GM21737 (cell line): ENCODE results near the gene ACOT6.
"Not testable (repeated sequence)": the region's sequence is repeated elsewhere in the genome, so short reads cannot be mapped to it uniquely, and the experiment has no call there.

Source experiments
- ATAC-seq: cut with Tn5 transposase; IDR thresholded peaks from one replicate; pipeline ENCODE4 v1.9.1; 2021; ENCODE audit warnings: mild to moderate bottlenecking, moderate library complexity; ENCODE audit not compliant: unreplicated experiment

ACOT6 gene, protein sequence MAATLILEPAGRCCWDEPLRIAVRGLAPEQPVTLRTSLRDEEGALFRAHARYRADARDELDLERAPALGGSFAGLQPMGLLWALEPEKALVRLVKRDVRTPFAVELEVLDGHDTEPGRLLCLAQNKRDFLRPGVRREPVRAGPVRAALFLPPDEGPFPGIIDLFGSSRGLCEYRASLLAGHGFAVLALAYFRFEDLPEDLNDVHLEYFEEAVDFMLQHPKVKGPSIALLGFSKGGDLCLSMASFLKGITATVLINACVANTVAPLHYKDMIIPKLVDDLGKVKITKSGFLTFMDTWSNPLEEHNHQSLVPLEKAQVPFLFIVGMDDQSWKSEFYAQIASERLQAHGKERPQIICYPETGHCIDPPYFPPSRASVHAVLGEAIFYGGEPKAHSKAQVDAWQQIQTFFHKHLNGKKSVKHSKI

DNA sequence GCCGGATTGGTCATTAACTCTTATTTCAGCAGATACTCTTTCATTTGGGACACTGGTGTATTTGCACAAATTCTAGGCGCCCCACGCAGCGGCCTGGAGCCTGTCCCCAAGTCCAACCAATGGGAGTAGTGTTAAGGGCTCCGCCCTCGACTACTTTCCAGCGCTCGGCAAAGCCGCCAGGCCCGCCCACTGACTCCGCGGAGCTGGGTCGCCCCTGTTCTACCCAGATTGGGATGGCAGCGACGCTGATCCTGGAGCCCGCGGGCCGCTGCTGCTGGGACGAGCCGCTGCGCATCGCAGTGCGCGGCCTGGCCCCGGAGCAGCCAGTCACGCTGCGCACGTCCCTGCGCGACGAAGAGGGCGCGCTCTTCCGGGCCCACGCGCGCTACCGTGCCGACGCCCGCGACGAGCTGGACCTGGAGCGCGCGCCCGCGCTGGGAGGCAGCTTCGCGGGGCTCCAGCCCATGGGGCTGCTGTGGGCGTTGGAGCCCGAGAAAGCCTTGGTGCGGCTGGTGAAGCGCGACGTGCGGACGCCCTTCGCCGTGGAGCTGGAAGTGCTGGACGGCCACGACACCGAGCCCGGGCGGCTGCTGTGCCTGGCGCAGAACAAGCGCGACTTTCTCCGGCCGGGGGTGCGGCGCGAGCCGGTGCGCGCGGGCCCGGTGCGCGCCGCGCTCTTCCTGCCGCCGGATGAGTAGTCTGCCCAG, at the start of gene ACOT6:
Gene ACOT6, plus strand, starts transcription at position 179 of the 707 bp plus-strand sequence. Its CDS starts 55 bp downstream, at position 234.
- ATAC-seq, result peak; percentile 71

DNA sequence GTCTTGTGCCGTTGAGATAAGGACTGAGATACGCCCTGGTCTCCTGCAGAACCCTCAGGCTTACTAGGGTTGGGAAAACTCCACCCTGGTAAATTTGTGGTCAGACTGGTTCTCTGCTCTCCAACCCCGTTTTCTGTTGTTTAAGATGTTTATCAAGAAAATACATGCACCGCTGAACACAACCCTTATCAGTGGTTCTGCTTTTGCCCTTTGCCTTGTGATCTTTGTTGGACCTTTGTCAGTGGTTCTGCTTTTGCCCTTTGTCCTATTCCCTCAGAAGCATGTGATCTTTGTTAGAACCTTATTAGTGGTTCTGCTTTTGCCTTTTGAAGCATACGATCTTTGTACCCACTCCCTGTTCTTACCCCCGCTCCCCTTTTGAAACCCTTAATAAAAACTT, 49.6 kb upstream of the ACOT6 start:
- not testable (repeated sequence) for ATAC-seq

DNA sequence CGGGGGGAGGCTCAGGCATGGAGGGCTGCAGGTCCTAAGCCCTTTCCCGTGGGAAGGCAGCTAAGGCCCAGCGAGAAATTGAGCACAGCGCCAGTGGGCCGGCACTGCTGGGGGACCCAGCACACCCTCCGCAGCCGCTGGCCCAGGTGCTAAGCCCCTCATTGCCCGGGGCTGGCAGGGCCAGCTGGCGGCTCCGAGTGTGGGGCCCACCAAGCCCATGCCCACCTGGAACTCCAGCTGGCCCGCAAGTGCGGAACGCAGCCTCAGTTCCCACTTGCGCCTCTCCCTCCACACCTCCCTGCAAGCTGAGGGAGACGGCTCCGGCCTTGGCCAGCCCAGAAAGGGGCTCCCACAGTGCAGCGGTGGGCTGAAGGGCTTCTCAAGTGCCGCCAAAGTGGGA, 45.9 kb upstream of the ACOT6 start:
- ATAC-seq, result not testable (repeated sequence)

DNA sequence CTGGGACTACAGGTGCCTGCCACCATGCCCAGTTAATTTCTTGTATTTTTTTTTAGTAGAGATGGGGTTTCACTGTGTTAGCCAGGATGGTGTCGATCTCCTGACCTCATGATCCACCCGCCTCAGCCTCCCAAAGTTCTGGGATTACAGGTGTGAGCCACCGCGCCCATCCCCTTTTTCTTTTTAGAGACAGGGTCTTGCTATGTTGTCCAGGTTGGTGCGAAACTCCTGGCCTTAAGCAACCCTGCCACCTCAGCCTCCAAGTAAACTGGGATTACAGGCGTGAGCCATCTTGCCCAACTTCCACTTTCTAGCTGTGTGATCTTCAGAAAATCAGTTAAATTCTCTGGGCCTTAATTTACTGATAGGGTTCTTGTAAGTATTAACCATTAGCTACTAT, 45.4 kb upstream of the ACOT6 start:
- ATAC-seq, result not testable (repeated sequence)

DNA sequence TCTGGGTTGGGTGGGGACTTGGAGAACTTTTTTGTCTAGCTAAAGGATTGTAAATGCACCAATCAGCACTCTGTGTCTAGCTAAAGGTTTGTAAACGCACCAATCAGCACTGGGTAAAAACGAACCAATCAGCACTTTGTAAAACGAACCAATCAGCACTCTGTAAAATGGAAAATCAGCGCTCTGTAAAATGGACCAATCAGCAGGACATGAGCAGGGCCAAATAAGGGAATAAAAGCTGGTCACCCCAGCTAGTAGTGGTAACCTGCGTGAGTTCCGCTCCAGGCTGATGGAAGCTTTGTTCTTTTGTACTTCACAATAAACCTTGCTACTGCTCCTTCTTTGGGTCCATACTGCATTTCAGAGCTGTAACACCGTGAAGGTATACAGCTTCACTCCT, 45.0 kb upstream of the ACOT6 start:
- ATAC-seq, result no peak

DNA sequence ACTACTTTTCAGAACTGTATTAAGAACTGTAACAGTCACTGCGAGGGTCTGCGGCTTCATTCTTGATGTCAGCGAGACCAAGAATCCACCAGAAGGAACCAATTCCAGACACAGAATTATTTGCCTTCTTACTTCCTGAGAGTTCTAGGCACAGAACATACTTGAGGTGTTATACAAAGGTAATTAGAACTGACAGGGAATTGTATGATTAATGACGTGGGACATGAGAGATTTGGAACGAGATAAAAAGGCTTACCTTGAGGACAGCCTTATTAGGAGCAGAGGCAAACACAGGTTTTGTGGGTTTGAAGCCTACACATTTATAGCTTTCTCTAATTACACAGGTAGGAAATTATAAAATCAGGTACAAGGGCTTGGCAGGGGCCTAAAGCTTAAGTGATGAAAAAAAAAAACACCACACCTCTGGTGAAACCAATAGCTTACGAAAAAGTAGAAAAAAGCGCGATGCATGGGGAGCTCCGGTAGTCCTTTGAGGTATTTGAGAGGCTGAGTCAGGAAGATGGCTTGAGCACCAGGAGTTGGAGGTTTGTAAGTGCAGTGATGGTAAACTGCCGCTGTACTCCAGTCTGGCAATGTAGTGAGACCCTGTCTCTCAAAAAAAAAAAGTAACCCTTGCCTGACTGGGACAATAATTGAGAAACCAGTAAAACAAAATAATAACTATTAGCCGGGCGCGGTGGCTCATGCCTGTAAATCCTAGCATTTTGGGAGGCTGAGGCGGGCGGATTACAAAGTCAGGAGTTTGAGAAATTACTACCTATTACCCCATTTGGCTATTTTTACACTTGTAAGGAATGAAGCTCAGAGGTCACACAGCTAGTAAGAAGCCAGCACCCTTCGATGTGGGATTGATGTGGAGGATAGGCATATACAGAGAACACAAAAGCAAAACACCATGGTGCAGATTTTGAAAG, 44.1 kb upstream of the ACOT6 start:
- ATAC-seq, result no peak

DNA sequence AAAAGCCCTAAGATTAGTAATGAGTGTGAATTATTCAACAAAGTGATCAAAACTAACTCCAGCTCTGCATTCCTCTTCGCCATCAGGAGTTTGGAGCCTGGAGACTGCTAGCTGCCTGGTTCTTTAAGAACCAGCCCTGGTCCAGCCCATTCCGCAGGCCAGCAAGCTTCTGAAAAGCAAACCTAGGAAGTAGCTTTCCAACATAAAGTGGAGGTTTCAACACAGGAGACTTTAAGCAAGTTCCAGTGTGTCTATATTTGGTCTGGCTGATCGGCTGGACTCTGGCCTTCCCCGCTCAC, 43.5 kb upstream of the ACOT6 start:
- not testable (repeated sequence) for ATAC-seq

DNA sequence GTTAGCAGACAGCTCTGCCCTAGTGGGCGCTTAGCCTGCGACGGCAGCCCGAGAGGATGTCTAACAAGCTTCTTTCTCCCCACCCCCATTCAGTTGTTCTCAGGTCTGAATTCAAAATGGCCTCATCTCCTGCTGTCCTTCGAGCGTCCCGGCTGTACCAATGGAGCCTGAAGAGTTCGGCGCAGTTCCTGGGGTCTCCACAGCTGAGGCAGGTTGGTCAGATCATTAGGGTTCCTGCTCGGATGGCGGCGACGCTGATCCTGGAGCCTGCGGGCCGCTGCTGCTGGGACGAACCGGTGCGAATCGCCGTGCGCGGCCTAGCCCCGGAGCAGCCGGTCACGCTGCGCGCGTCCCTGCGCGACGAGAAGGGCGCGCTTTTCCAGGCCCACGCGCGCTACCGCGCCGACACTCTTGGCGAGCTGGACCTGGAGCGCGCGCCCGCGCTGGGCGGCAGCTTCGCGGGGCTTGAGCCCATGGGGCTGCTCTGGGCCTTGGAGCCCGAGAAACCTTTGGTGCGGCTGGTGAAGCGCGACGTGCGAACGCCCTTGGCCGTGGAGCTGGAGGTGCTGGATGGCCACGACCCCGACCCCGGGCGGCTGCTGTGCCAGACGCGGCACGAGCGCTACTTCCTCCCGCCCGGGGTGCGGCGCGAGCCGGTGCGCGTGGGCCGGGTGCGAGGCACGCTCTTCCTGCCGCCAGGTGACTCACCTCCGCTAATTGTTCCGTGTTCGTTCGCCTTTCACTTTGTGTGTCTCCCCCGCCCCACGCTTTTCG, 42.9 kb upstream of the ACOT6 start, which contains the start of gene ACOT2:
Gene ACOT2, plus strand, starts transcription at position 29 of the 774 bp plus-strand sequence. Its CDS starts 28 bp downstream, at position 57.
- ATAC-seq, result not testable (repeated sequence)

DNA sequence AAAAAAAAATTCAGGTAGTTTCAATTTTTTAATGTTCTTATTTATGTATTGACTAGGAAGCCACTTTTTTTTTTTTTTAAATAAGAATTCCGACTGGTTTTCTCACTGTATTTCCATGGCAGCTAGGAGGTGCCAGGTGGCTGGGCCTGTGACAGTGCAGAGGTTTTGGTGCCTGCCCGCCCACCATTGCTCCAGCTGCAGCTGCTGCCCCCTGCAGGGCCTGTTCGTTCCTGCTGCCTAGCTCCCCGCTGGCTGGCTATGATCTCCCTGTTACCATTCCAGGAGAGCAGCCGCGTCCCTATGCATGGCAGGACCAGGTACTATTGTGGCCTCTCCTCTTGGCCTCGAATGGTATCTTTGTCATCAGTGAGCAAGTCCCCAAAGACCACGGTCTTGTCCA, 41.4 kb upstream of the ACOT6 start:
- ATAC-seq, result peak; percentile 53

DNA sequence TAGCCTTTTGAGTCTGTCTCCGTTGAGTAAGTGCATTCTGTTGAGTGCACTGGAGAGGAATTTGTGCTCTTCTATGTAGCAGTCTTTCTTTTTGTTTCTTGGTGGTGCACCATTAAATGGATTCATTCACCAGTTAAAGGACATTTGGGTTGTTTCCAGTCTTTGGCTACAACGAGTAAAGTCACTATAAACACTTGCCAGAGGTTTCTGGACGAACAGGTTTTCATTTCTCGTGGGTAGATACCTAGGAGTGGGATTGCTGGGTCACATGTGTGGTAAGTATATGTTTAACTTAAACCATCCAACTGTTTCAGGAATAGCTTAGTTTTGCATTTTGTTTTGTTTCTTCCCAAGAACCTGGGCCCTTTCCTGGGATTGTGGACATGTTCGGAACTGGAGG, 39.3 kb upstream of the ACOT6 start:
- not testable (repeated sequence) for ATAC-seq

DNA sequence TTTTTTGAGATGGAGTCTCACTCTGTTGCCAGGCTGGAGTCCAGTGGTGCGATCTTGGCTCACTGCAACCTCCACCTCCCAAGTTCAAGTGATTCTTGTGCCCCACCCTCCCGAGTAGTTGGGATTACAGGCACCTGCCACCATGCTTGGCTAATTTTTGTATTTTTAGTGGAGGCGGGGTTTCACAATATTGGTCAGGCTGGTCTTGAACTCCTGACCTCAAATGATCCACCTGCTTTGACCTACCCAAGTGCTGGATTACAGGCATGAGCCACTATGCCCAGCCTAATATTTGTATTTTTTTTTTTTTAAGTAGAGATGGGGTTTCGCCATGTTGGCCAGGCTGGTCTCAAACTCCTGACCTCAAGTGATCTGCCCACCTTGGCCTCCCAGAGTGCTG, 38.6 kb upstream of the ACOT6 start:
- not testable (repeated sequence) for ATAC-seq

DNA sequence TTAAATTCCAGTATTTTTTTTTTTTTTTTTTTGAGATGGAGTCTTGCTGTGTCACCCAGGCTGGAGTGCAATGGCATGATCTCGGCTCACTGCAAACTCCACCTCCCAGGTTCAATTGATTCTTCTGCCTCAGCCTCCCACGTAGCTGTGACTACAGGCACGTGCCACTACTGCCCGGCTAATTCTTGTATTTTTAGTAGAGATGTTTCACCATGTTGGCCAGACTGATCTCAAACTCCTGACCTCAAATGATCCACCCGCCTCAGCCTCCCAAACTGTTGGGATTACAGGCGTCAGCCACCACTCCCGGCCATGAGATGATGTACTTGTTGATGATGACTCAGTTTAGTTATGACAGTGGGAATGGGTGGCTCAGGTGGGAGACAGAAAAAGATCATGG, 38.1 kb upstream of the ACOT6 start:
- ATAC-seq, result not testable (repeated sequence)

DNA sequence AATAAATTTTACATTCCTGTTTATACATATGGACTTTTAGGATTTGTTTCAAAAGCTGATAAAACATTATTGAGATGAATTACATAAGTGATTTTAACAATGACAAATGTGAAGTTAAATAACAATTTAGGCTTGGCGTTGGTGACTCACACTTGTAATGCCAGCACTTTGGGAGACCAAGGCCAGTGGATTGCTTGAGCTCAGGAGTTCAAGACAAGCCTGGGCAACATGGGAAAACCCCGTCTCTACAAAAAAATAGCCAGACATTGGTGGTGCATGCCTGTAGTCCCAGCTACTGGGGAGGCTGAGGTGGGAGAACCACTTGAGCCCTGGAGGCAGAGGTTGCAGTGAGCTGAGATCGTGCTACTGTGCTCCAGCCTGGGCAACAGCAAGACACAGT, 35.9 kb upstream of the ACOT6 start:
- ATAC-seq, result no peak

DNA sequence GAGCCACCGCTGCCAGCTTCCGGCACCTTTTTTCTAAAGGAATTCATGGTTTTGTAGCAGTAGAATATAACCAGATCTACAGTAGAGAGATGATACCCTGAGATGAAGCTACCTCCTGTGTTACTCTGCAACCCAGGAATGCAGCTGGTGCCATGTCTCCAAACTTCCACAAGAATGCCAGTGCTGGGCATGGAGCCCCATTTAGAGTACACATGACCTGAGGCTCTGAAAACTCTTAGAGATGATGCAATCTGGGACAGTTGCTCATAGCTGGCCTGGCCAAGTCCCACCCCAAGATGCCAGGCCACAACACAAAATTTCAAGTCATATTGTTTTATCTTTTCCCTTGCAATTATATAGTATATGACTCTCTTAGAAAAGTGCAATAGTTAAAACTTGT, 35.1 kb upstream of the ACOT6 start:
- not testable (repeated sequence) for ATAC-seq

DNA sequence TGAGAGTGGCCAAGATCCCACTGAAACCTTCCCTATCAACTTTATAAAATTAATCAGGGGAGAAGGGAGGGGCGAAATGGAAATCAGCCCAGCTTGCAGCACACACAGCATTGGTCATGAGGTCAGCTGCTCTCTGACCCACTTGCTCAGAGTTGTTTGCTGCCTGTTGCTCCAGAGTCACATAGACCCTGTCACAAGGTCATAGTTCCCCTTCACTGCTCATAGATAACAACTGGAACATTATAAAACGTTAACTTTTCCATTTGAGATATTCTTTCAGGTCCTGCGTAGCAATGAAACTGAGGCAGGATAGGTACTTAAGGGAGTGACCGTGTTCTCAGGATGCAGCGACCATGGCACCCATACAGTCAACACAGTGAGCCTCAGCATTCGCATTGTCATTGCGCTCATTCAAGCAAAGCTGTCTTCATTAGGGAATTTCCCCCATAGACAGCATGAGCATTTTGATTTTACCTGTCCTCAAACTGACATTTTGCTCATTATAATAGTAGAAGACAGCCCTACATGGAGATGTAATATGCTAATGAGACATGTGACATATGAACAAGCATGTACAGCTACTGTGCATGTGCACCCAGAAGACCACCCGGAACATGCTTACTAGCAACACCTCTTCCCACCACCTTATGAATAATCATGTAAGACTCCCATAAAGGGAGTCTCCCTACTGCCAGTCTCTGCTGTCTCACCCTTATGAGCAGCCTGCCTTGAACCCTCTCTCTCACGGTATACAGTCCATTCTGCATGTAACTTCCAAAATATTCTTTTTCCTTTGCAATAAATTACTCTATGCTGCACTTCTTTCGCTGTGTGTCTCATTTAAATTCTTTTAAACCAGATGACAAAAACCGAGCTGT, 30.0 kb upstream of the ACOT6 start:
- not testable (repeated sequence) for ATAC-seq

DNA sequence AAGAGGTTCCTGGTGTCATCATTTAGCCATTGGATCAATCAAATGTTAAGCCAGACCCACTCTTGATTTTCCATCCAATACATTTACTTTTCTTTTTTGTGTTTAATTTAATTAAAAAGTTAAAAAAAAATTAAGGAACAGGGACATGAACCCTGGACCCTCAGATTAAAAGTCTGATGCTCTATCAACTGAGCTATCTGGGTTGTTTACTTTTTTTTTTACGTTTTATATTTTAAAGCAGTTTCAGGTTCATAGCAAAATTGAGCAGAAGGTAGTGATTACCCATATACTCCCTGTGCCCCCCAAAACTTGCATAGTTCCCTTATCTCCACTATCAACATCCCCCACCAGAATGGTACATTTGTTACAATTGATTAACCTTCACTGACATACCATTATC, 23.6 kb upstream of the ACOT6 start:
- ATAC-seq, result no peak

DNA sequence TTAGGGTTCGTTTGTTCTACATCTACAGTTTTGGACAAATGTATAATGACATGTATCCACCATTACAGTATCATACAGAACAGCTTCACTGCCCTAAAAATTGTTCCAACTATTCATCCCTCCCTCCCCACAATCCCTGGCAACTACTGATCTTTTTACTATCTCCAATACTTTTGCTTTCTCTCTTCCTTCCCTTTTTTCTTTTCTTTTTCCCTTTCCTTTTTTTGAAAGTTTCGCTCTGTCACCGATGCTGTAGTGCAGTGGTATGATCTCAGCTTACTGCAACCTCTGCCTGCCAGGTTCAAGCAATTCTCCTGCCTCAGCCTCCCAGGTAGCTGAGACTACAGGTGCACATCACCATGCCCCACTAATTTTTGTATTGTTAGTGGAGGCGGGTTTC, 23.2 kb upstream of the ACOT6 start:
- no peak for ATAC-seq

DNA sequence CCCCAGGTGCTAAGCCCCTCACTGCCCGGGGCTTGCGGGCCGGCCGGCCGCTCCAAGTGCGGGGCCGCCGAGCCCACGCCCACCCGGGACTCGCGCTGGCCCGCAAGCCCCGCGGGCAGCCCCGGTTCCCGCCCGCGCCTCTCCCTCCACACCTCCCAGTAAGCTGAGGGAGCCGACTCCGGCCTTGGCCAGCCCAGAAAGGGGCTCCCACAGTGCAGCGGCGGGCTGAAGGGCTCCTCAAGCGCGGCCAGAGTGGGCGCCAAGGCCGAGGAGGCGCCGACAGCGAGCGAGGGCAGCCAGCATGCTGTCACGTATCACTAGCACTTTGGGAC, 21.7 kb upstream of the ACOT6 start:
- not testable (repeated sequence) for ATAC-seq

DNA sequence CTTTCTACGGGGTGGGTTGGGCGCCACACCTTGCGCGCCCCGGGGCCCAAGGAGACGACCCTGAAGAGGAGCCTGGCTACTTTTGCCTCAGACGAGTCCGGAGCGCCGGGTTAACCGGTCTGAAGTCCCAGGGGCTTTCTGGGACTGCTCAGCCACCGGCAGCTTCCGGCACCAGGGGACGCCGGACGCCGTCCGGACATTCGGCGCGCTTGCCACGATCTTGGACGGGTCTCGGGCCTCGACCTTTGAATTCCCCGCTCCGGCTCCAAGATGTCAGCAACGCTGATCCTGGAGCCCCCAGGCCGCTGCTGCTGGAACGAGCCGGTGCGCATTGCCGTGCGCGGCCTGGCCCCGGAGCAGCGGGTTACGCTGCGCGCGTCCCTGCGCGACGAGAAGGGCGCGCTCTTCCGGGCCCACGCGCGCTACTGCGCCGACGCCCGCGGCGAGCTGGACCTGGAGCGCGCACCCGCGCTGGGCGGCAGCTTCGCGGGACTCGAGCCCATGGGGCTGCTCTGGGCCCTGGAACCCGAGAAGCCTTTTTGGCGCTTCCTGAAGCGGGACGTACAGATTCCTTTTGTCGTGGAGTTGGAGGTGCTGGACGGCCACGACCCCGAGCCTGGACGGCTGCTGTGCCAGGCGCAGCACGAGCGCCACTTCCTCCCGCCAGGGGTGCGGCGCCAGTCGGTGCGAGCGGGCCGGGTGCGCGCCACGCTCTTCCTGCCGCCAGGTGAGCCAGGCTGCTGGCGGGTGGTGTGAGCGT, 20.4 kb upstream of the ACOT6 start, which contains the start of gene ACOT4:
Gene ACOT4, plus strand, starts transcription at position 184 of the 760 bp plus-strand sequence. Its CDS starts 87 bp downstream, at position 271.
- ATAC-seq, result peak; percentile 48
